Aortic smooth muscle cell (primary cell): ENCODE data around the gene DIP2B. TPM values are rescaled to one million over a fixed set of nuclear protein-coding genes. Genes with fewer than 3 reads are reported as not detected.

Experiments used
- total RNA-seq: library from RNA; depleted of rRNA; stranded (reverse); fragments of >200 nt; gene quantifications from 2 replicates; pipeline ENCODE4 v1.2.3, GENCODE V29; 2014

Gene DIP2B
- 13.6 and 19.6 TPM in 2 replicates for total RNA-seq

GRCh38 chr12:50504798-50505674, at the start of gene DIP2B:
TSS of gene DIP2B (plus strand) at chr12:50504985. CDS start at chr12:50505141, 156 bp downstream.

GRCh38 chr12:50763639-50764285, 259.0 kb downstream of the DIP2B start, which contains the start of gene ATF1:
TSS of gene ATF1 (plus strand) at chr12:50764101. CDS start at chr12:50780146, 16,045 bp downstream.

Other genes starting within 250 kb of the DIP2B start
- gene LIMA1, start 221.5 kb upstream of the DIP2B start, total RNA-seq, result 89.8 and 116 TPM in 2 replicates
- not detected in 2 replicates for gene FAM186A, start 108.4 kb upstream of the DIP2B start, total RNA-seq
- 32.6 and 33.0 TPM in 2 replicates for gene LARP4, start 104.1 kb upstream of the DIP2B start, total RNA-seq